Peyer's patch (tissue), 4 donors: Measurements from ENCODE around the gene OR52B6.

ENCODE experiments used
- POLR2A ChIP-seq, 2 donors: fragments of 450-650 bp; IDR thresholded peaks; one replicate each; pipeline ENCODE4 v1.5.1; 2017; ENCODE audit warnings: antibody characterized with exemption in 2 of 2, mild to moderate bottlenecking in 2 of 2, moderate library complexity in 2 of 2
- TF ChIP-seq, protein P1 (sequence below), 6 experiments: fragments of 450-650 bp in 4 of 6; fragments of 200-600 bp in 2 of 6; sonication (generic) in 1 of 6; IDR thresholded peaks; one replicate each; pipeline ENCODE4 v1.5.1; 2017 to 2019; ENCODE audit warnings: antibody characterized with exemption in 6 of 6, mild to moderate bottlenecking in 3 of 6, moderate library complexity in 1 of 6

GRCh38 chr11:5620651-5621521, 40.2 kb downstream of the OR52B6 start:
- TF ChIP-seq, protein P1, sequence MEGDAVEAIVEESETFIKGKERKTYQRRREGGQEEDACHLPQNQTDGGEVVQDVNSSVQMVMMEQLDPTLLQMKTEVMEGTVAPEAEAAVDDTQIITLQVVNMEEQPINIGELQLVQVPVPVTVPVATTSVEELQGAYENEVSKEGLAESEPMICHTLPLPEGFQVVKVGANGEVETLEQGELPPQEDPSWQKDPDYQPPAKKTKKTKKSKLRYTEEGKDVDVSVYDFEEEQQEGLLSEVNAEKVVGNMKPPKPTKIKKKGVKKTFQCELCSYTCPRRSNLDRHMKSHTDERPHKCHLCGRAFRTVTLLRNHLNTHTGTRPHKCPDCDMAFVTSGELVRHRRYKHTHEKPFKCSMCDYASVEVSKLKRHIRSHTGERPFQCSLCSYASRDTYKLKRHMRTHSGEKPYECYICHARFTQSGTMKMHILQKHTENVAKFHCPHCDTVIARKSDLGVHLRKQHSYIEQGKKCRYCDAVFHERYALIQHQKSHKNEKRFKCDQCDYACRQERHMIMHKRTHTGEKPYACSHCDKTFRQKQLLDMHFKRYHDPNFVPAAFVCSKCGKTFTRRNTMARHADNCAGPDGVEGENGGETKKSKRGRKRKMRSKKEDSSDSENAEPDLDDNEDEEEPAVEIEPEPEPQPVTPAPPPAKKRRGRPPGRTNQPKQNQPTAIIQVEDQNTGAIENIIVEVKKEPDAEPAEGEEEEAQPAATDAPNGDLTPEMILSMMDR (IDR thresholded peaks at IDR 0.05) = no peak
- no peak for TF ChIP-seq POLR2A (IDR thresholded peaks at IDR 0.05)
